Thyroid gland (tissue), 4 donors: ENCODE measurements around the gene ABI1.

ENCODE experiments used
- POLR2A ChIP-seq, 2 donors: fragments of 450-650 bp; IDR thresholded peaks; one replicate each; pipeline ENCODE4 v1.6.1; 2017; ENCODE audit warnings: antibody characterized with exemption in 2 of 2, mild to moderate bottlenecking in 2 of 2, moderate library complexity in 1 of 2
- TF ChIP-seq, protein P1 (sequence below), 6 experiments: fragments of 200-600 bp in 3 of 6; fragments of 450-650 bp in 3 of 6; sonication (generic) in 3 of 6; IDR thresholded peaks; one replicate each; pipeline ENCODE4 v1.5.1; 2016 to 2019; ENCODE audit warnings: antibody characterized with exemption in 6 of 6, mild to moderate bottlenecking in 2 of 6, inconsistent platforms in 1 of 6, moderate library complexity in 1 of 6

- no peak for TF ChIP-seq POLR2A (IDR thresholded peaks at IDR 0.05)
- TF ChIP-seq, protein P1, sequence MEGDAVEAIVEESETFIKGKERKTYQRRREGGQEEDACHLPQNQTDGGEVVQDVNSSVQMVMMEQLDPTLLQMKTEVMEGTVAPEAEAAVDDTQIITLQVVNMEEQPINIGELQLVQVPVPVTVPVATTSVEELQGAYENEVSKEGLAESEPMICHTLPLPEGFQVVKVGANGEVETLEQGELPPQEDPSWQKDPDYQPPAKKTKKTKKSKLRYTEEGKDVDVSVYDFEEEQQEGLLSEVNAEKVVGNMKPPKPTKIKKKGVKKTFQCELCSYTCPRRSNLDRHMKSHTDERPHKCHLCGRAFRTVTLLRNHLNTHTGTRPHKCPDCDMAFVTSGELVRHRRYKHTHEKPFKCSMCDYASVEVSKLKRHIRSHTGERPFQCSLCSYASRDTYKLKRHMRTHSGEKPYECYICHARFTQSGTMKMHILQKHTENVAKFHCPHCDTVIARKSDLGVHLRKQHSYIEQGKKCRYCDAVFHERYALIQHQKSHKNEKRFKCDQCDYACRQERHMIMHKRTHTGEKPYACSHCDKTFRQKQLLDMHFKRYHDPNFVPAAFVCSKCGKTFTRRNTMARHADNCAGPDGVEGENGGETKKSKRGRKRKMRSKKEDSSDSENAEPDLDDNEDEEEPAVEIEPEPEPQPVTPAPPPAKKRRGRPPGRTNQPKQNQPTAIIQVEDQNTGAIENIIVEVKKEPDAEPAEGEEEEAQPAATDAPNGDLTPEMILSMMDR (IDR thresholded peaks at IDR 0.05), result no peak
Measured at GRCh38 chr10:26770069-26770468, 90.7 kb downstream of the ABI1 start.
